Renal cortical epithelial cell (primary cell): ENCODE results near the gene MUC20. TPM values are rescaled to one million over a fixed set of nuclear protein-coding genes. Genes with fewer than 3 reads are reported as not detected.

Source experiments
- DNase-seq: peaks from one replicate; pipeline ENCODE4 v3.0.0-alpha.2; 2011; ENCODE audit warnings: low read depth
- total RNA-seq: library from RNA; depleted of rRNA; stranded (reverse); fragments of >200 nt; gene quantifications from 2 replicates; pipeline ENCODE4 v1.2.3, GENCODE V29; 2014

The MUC20 gene
- total RNA-seq, 1 donor from 2014 or later = 1.1 TPM

- DNase-seq = no peak
These were observed 34.6 kb downstream of the MUC20 start for GRCh38 chr3:195755391-195755790.

GRCh38 chr3:195755791-195756676 is 35.3 kb downstream of the MUC20 start:
- no peak for DNase-seq

GRCh38 chr3:195757438-195757770 is 36.6 kb downstream of the MUC20 start:
- no peak for DNase-seq

GRCh38 chr3:195757827-195758226 is 37.0 kb downstream of the MUC20 start:
- DNase-seq = no peak

GRCh38 chr3:195758721-195759353 is 38.1 kb downstream of the MUC20 start:
- no peak for DNase-seq

- DNase-seq = no peak
These were observed 39.8 kb downstream of the MUC20 start for GRCh38 chr3:195760345-195761122.

GRCh38 chr3:195761123-195761566 is 40.4 kb downstream of the MUC20 start:
- DNase-seq = no peak

- no peak for DNase-seq
These were observed 40.9 kb downstream of the MUC20 start for GRCh38 chr3:195761567-195762248.

- DNase-seq = no peak
These were observed 41.4 kb downstream of the MUC20 start for GRCh38 chr3:195762249-195762585.

GRCh38 chr3:195762611-195763010 is 41.8 kb downstream of the MUC20 start:
- no peak for DNase-seq

- DNase-seq = no peak
These were observed 42.5 kb downstream of the MUC20 start for GRCh38 chr3:195763076-195763830.

- no peak for DNase-seq
These were observed 43.4 kb downstream of the MUC20 start for GRCh38 chr3:195763843-195764825.

- DNase-seq = no peak
These were observed 44.4 kb downstream of the MUC20 start for GRCh38 chr3:195764961-195765706.

- DNase-seq = no peak
These were observed 45.9 kb downstream of the MUC20 start for GRCh38 chr3:195766671-195767070.

GRCh38 chr3:195767792-195768191 is 47.0 kb downstream of the MUC20 start:
- no peak for DNase-seq

GRCh38 chr3:195768414-195768813 is 47.6 kb downstream of the MUC20 start:
- no peak for DNase-seq

GRCh38 chr3:195768831-195769303 is 48.1 kb downstream of the MUC20 start:
- DNase-seq = no peak

- no peak for DNase-seq
These were observed 48.8 kb downstream of the MUC20 start for GRCh38 chr3:195769551-195769950.
